DND-41 (cell line): Measurements from ENCODE around the gene GNPDA2.

Source experiments
- EZH2 ChIP-seq: IDR thresholded peaks from 3 replicates; pipeline ENCODE4 v1.6.1; 2012; ENCODE audit warnings: borderline replicate concordance, low read depth, mild to moderate bottlenecking, moderate library complexity, low read length, inconsistent platforms; ENCODE audit not compliant: severe bottlenecking
- TF ChIP-seq, protein P1 (sequence below): IDR thresholded peaks from 2 replicates; pipeline ENCODE4 v1.5.1; 2012; ENCODE audit warnings: borderline replicate concordance, low read length, moderate library complexity, mild to moderate bottlenecking; ENCODE audit not compliant: poor library complexity, severe bottlenecking; ENCODE audit errors: extremely low read depth

DNA sequence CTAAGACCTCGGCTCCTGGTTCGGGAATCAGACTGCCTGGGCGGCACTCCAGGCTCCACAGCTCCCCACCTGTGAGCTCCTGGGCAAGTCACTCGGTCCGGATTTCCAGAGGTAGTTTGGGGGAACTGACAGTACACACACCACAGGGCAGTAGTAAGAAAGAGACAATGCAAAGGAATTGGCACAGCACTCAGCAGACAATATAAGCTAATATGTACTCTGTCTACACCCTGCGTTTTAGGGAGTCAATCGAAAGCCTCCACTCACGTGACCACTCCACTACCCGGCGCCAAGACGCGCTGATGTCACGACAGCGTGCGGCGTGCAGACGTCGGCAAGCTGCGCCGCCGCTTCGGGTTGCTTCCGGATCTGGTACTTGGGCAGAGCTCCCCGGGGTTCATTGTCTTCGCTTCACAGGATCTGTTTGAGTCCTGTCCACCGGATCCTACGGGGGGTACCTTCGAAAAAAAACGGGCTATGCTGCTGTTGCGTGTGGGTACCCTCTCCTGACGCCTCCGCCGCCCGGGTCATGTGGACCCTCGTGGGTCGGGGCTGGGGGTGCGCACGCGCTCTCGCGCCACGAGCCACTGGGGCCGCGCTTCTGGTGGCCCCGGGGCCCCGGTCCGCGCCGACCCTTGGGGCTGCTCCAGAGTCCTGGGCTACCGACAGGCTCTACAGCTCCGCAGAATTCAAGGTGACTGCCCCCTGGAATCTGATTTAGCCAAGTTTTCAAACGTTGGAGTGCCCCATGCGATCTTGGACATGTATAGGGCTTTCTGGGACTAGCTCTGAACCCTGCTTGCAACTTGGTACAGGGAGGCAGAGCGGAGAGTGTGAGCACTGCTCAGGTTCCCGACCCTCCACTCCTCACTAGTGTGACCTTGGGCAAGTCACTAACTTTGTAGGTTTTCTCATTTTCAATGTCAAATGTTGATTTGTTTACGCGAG lies 48.0 kb downstream of the GNPDA2 start, which contains the start of gene GUF1:
- TF ChIP-seq EZH2, result no peak
- TF ChIP-seq, protein P1, sequence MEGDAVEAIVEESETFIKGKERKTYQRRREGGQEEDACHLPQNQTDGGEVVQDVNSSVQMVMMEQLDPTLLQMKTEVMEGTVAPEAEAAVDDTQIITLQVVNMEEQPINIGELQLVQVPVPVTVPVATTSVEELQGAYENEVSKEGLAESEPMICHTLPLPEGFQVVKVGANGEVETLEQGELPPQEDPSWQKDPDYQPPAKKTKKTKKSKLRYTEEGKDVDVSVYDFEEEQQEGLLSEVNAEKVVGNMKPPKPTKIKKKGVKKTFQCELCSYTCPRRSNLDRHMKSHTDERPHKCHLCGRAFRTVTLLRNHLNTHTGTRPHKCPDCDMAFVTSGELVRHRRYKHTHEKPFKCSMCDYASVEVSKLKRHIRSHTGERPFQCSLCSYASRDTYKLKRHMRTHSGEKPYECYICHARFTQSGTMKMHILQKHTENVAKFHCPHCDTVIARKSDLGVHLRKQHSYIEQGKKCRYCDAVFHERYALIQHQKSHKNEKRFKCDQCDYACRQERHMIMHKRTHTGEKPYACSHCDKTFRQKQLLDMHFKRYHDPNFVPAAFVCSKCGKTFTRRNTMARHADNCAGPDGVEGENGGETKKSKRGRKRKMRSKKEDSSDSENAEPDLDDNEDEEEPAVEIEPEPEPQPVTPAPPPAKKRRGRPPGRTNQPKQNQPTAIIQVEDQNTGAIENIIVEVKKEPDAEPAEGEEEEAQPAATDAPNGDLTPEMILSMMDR, result no peak
